ENCODE data around the gene PQBP1.

PQBP1 gene

GRCh38 chrX:48917139-48918001, 19.6 kb downstream of the PQBP1 start:
- TF ChIP-seq, protein P1, sequence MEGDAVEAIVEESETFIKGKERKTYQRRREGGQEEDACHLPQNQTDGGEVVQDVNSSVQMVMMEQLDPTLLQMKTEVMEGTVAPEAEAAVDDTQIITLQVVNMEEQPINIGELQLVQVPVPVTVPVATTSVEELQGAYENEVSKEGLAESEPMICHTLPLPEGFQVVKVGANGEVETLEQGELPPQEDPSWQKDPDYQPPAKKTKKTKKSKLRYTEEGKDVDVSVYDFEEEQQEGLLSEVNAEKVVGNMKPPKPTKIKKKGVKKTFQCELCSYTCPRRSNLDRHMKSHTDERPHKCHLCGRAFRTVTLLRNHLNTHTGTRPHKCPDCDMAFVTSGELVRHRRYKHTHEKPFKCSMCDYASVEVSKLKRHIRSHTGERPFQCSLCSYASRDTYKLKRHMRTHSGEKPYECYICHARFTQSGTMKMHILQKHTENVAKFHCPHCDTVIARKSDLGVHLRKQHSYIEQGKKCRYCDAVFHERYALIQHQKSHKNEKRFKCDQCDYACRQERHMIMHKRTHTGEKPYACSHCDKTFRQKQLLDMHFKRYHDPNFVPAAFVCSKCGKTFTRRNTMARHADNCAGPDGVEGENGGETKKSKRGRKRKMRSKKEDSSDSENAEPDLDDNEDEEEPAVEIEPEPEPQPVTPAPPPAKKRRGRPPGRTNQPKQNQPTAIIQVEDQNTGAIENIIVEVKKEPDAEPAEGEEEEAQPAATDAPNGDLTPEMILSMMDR (IDR thresholded peaks at IDR 0.05; ENCODE audit: low read depth, low read length): peak; percentile 88
- peak; percentile 91 for DNase-seq (ENCODE audit: low read depth in 2 of 2)

GRCh38 chrX:48918301-48918642, 20.5 kb downstream of the PQBP1 start:
- TF ChIP-seq, protein P1 (IDR thresholded peaks at IDR 0.05; ENCODE audit: low read depth, low read length): no peak
- DNase-seq (ENCODE audit: low read depth in 2 of 2): no peak
- peak overlapping the region; percentile 55 to 61 for H3K4me3 ChIP-seq (replicated peaks in 1 of 2; ENCODE audit: low read depth in 2 of 2, low read length in 2 of 2)

More at GRCh38 chrX:48917139-48918001, 19.6 kb downstream of the PQBP1 start:
- H3K4me3 ChIP-seq (replicated peaks in 1 of 2; ENCODE audit: low read depth in 2 of 2, low read length in 2 of 2): peak overlapping the region in 1 of 2 donors; percentile 55

DNA sequence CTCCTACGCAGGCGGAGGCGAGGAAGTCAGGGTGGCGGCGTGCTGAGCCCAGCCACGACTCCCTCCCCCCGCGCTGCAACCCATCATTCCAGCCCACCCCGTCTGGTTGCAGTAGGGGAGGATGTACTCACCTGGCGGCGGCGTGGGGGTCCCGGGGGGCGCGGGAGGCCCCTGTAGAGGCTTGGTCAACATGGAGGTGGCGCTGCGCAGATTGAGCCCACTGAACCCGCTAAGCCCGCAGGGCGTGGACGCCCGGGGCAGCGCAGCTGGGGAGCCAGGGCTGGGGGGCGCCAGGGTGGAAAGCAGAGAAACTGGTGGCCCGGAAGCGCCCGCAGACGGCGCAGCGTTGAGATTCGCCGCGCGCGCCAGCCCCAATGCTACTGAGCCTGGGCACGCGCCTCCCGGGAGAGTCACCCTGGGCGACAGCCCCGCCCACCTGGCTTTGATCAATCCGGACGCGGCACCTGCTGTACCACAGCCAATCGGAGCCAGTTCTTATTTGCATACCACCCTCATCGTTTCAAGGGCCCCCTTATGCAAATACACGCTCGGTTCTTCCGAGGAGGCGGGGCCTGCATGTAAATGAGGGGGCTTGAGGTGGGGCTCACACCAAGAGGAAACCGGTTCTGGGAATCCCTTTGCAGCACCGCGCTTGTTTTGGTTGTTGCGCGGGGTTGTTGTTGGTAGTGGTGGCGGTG, 21.1 kb downstream of the PQBP1 start, which contains the start of gene PIM2:
Gene PIM2 (minus strand): TSS at position 382 of the 698 bp plus-strand sequence. CDS start 190 bp downstream, at position 192.
- DNase-seq (ENCODE audit: low read depth in 2 of 2): peak; percentile 70 to 85
- peak within 1 kb of the TSS; percentile 55 to 61 for H3K4me3 ChIP-seq (replicated peaks in 1 of 2; ENCODE audit: low read depth in 2 of 2, low read length in 2 of 2)
- TF ChIP-seq, protein P1 (IDR thresholded peaks at IDR 0.05; ENCODE audit: low read depth, low read length): no peak

GRCh38 chrX:48919360-48919841, 21.7 kb downstream of the PQBP1 start:
- TF ChIP-seq, protein P1 (IDR thresholded peaks at IDR 0.05; ENCODE audit: low read depth, low read length): no peak
- DNase-seq (ENCODE audit: low read depth in 2 of 2): peak in 1 of 2 donors; percentile 8
- peak overlapping the region in 1 of 2 donors; percentile 5 for H3K4me3 ChIP-seq (replicated peaks in 1 of 2; ENCODE audit: low read depth in 2 of 2, low read length in 2 of 2)

GRCh38 chrX:48919947-48920717, 22.4 kb downstream of the PQBP1 start:
- no peak for DNase-seq (ENCODE audit: low read depth in 2 of 2)
- TF ChIP-seq, protein P1 (IDR thresholded peaks at IDR 0.05; ENCODE audit: low read depth, low read length): no peak
- H3K4me3 ChIP-seq (replicated peaks in 1 of 2; ENCODE audit: low read depth in 2 of 2, low read length in 2 of 2): no peak overlapping the region

- TF ChIP-seq, protein P1 (IDR thresholded peaks at IDR 0.05; ENCODE audit: low read depth, low read length): no peak
- no peak overlapping the region for H3K4me3 ChIP-seq (replicated peaks in 1 of 2; ENCODE audit: low read depth in 2 of 2, low read length in 2 of 2)
- DNase-seq (ENCODE audit: low read depth in 2 of 2): no peak
Measured at GRCh38 chrX:48920718-48921104, 23.0 kb downstream of the PQBP1 start.
